Measurements from ENCODE around the gene ZNF454.
A peak's percentile ranks its signal among the peaks of the same experiment; 100 is the strongest.

The ZNF454 gene

DNA sequence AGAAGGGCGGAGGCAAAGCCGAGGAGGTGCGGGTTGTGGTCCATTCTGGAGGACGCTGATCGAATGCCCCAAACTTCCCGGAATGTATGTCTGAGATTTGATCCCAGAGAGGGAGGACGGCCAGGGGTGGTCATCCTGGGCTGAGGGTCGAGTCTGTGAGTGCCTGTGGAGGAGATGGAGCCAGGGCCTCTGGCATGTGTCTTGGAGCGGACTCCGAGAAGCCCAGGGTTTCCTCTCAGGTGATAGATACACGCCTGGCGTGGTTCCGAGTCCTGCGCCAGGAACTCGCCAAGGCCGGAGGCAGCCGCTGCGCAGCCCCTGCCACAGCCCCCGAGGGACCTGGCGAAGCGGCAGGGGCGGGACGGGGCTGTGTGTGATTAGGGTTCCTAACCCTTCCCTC lies 363 bp downstream of the ZNF454 start:
- TF ChIP-seq, protein P1, sequence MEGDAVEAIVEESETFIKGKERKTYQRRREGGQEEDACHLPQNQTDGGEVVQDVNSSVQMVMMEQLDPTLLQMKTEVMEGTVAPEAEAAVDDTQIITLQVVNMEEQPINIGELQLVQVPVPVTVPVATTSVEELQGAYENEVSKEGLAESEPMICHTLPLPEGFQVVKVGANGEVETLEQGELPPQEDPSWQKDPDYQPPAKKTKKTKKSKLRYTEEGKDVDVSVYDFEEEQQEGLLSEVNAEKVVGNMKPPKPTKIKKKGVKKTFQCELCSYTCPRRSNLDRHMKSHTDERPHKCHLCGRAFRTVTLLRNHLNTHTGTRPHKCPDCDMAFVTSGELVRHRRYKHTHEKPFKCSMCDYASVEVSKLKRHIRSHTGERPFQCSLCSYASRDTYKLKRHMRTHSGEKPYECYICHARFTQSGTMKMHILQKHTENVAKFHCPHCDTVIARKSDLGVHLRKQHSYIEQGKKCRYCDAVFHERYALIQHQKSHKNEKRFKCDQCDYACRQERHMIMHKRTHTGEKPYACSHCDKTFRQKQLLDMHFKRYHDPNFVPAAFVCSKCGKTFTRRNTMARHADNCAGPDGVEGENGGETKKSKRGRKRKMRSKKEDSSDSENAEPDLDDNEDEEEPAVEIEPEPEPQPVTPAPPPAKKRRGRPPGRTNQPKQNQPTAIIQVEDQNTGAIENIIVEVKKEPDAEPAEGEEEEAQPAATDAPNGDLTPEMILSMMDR (IDR thresholded peaks at IDR 0.05; ENCODE audit: low read depth, low read length), result no peak
- H3K4me3 ChIP-seq (ENCODE audit: low read depth, low read length), result peak overlapping the region; percentile 51
- no peaks in the 10 kb centered on the region for H3K36me3 ChIP-seq
- no peaks in the 10 kb centered on the region for H3K27me3 ChIP-seq
- H3K9me3 ChIP-seq, result peaks cover 8% of the 10 kb centered on the region
- peak; percentile 15 for DNase-seq
- no peaks in the 10 kb centered on the region for H3K4me1 ChIP-seq

DNA sequence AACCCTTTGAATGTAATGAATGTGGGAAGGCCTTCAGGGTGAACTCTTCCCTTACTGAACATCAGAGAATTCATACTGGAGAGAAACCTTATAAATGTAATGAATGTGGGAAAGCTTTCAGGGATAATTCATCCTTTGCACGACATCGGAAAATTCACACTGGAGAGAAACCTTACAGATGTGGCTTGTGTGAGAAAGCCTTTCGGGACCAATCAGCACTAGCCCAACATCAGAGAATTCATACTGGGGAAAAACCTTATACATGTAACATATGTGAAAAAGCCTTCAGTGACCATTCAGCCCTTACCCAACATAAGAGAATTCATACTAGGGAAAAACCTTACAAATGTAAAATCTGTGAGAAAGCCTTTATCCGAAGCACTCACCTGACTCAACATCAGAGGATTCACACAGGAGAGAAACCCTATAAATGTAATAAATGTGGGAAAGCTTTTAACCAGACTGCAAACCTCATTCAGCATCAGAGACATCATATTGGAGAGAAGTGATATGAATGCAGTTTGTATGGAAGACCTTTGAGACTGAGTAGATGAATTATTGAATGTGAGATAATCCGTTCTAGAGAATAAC lies 24.6 kb downstream of the ZNF454 start:
- no peaks in the 10 kb centered on the region; the same call in none of the 2 replicates for H3K9me3 ChIP-seq
- DNase-seq, result no peak
- TF ChIP-seq, protein P1 (IDR thresholded peaks at IDR 0.05; ENCODE audit: low read depth, low read length), result no peak

DNA sequence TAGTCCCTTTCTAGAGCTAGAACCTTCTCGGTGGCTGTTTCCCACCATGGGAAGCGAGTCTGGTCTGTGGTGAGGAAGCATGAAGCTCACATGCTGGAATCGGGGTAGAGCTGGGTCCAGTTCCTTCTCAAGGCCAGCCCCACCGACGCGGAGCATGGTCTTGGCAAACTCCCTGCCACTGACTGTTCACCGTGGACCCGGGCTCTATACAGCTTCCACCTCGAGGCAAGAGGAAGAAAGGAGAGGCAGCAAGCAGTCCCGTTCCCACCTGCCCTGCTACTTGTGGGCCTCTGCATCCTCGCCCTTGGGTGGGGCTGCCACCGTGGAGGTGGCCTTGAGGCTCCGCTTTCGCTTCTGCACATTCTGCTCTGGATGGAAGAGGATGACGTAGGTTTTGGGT lies 40.4 kb downstream of the ZNF454 start:
- H3K36me3 ChIP-seq, result no peaks in the 10 kb centered on the region
- no peaks in the 10 kb centered on the region for H3K27me3 ChIP-seq
- H3K9me3 ChIP-seq, result peaks cover 3% of the 10 kb centered on the region; the same call in 1 of the 2 replicates
- no peaks in the 10 kb centered on the region for H3K4me1 ChIP-seq
- no peak overlapping the region for H3K4me3 ChIP-seq (ENCODE audit: low read depth, low read length)
- TF ChIP-seq, protein P1 (IDR thresholded peaks at IDR 0.05; ENCODE audit: low read depth, low read length), result no peak
- no peak for DNase-seq

More for the DNA sequence above, 24.6 kb downstream of the ZNF454 start:
- Histone ChIP-seq H3K36me3 (no peaks in the 10 kb centered on the region), H3K27me3 (no peaks in the 10 kb centered on the region), H3K4me3 (ENCODE audit: low read depth, low read length) (no peak overlapping the region), H3K4me1 (no peaks in the 10 kb centered on the region)

DNA sequence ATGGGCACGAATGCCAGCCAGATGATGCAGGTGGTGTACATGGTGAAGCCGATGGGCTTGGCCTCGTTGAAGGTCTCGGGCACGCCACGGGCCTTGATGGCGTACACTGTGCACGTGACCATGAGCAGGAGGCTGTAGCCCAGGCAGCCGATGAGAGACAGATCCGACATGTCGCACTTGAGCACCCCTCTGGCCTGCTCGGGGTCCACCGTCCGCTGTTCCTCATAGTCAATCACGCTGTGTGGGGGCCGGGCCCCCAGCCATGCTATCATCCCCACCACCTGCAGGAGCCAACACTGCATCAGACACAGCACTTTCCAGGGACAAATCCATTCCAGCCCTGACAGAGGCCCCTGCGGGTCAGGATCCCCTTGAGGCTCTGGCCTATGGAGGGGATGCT lies 41.9 kb downstream of the ZNF454 start:
- H3K4me1 ChIP-seq, result no peaks in the 10 kb centered on the region
- TF ChIP-seq, protein P1 (IDR thresholded peaks at IDR 0.05; ENCODE audit: low read depth, low read length), result no peak
- H3K36me3 ChIP-seq, result no peaks in the 10 kb centered on the region
- DNase-seq, result no peak
- no peaks in the 10 kb centered on the region for H3K27me3 ChIP-seq
- peaks cover 4% of the 10 kb centered on the region; the same call in 1 of the 2 replicates for H3K9me3 ChIP-seq
- no peak overlapping the region for H3K4me3 ChIP-seq (ENCODE audit: low read depth, low read length)

DNA sequence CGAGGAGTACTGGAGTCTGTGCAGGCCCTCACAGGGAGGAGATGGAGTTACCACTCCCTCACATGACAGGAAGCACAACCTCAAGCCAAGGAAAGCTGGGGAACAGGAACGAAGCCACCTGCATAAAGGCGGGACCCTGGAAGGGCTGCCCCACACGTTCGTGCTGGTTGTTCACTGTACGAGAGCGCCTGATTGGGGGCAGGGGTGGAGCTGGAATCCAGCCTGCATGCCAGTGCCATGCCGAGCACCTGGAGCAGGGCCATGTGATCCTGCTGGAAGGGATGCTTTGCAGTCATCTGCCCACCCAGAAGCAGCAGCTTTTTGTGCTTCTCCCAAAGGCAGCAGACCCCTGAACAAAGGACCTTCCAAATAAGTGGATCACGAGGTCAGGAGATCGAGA lies 42.7 kb downstream of the ZNF454 start:
- Histone ChIP-seq H3K9me3 (peaks cover 4% of the 10 kb centered on the region; the same call in 1 of the 2 replicates), H3K27me3 (no peaks in the 10 kb centered on the region), H3K4me1 (no peaks in the 10 kb centered on the region), H3K4me3 (ENCODE audit: low read depth, low read length) (no peak overlapping the region), H3K36me3 (no peaks in the 10 kb centered on the region)
- TF ChIP-seq, protein P1 (IDR thresholded peaks at IDR 0.05; ENCODE audit: low read depth, low read length), result no peak
- DNase-seq, result no peak

Data from BE2C (cell line).